Stimulated activated CD8-positive, alpha-beta memory T cell treated with anti-CD3 and anti-CD28 coated beads, Interleukin-15, amount 100 ng/mL, for 4 hours (primary cell): ENCODE data around the gene UBL4B.

Experiments
- DNase-seq, 2 donors: peaks; one replicate each; pipeline ENCODE4 v3.0.0-alpha.2; 2020; ENCODE audit warnings: low read depth in 2 of 2

Gene UBL4B

DNA sequence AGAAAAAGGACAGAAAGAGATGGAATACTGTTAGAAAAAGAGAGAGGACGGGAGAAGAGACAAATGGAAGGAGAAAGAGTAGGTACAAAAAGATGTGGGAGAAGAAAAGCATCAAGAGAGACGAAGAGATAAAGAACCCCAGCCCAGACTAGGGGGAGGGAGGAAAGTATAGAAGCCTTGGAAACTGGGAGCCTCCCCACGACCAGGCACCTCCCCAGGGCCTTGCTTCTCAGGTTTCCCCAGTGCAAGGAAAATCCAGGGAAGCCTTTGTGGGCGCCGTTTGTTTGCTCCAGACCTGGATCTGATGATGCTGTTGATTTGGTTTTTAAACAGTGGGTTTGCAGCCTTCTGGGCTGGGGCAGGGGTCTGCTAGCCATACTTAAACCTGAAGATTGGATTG is 26.6 kb upstream of the UBL4B start:
- DNase-seq = no peak

DNA sequence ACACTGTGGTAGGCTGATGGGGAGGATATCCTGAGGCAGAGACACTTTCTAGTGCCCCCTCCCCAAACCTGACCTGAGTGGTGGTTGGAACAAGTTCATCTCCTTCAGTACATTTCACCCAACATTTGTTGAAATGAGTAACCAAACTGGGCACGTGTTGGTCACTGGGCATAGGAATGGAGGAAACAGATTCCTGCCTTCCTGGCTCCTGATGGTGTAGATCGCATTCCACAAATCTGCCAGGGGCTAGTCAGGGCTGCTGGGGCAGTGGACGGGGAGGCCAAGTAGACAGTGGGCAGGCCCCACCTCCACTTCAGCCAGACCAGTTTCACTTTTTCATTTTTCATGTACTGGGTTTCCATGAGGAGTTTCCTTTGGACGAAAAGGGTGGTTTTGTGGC is 25.3 kb upstream of the UBL4B start:
- no peak for DNase-seq

DNA sequence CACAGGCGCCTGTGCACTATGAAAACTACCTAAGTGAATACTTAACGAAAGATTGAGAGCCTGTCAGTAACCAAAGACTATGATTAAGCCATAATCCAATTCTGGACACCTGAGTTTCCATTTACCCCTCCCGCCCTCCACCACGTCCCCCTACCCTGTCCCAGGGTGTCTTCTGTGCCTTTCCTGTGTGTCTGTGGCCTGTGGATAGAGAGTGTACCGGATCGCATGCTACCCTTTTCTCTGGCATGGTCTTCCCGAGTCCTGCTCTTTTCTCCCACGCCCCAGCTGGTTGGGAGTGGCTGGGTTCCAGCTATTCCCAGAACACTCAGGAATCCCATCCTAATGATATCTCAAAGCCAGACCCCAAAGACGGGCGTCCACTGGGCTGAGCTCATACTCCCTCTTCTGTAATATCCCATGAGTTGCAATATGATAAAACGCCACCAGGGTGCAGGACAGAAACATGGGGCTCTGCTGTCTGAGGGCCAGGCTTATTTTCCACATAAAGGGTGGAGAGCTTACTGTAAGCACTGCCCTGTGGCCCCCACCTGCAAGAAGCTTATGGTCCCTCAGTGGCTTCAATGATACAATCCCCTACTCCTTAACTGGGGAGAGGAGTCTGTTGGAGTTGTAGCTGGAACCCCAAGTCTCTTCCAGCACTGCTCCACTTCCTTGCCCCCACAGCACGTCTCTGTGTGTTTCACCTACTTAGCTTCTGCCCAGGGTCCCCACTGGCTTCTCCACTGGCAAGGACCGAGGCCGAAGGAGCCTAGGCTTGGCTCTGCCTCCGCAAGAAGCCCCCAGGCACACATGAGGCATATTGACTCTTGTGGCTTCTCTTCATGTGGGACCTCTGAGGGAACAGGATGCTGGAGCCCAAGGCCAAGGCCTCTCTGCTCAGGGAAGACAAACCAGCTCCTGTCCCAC is 24.2 kb upstream of the UBL4B start:
- DNase-seq = peak in 1 of 2 donors; percentile 14

DNA sequence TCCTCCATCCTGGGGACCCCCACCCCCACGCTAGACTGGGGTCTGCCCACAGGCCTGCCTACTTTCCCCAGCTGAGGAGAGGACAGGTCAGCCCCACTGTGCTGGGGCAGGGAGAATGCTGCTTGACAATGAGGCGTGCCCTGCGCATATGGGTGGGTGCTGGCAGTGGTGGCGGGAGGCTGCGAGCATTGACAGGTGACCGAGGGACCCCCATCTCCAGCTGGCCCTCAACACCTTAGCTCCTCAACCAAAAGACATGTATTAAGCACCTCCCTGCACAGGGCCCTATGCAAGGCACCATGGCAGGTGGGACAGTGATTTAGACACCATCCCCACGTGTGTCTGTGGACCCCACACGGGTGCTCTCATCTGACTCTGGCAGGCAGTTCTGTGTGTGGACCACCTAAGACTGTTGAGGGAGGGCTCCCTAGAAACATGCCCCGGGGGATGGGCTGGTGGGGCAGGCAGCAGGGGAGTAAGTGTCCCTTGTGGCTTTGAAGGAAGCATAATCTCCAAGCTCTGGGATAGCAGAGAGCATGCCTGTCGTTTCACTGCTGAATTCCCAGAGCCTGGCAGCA is 23.4 kb upstream of the UBL4B start:
- DNase-seq = no peak

DNA sequence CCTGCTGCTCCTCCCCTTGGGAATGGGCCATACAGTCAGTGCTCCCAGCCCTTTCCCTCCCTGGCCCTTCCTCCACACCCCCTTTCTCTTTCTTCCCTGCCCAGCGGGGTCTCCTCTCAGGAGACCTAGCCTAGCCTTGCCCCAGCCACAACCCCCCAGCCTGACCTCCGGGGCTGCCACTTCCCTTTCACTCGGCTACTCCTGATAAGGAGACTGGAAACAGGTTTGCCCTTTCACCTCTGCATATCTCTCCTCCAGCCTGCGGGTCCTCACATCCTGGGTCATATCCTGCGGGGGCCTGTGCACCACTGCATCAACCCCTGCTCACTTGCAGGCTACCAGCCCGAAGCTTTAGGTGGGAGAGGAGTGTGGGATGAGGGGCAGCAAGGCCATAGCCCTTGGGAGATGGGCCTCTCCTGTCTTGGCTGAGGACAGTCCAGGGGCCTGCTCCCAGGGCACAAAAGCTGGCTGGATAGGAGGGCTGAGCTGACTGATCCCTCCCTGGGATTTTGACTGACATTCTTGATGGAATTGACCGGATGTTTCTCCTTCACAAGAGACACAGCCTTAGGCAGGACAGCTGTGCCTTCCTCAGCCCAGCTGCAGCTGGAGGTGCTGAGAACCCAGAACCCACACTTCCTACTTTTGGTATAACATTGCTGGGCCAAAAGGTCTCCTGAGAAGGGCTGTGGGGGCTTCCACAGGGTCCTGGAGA is 22.5 kb upstream of the UBL4B start:
- no peak for DNase-seq

DNA sequence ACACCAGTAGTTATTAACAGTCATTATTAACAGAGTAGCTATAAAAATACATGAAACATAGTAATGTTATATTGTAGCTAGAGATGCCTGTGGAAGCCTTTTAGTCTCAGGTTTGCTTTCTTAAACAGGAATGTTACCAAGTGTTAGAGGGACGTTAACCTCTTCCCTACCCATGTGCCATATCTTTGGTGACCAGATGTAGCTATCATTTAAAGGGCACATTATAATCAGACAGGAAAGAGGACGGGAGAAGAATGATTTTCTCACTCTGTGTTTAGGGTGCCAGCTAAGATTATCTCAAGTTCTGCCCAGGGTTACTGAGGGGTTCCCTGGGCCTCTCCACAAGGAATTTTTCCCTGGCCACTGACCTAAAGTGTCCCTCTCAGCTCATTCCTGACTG is 20.9 kb upstream of the UBL4B start:
- no peak for DNase-seq

DNA sequence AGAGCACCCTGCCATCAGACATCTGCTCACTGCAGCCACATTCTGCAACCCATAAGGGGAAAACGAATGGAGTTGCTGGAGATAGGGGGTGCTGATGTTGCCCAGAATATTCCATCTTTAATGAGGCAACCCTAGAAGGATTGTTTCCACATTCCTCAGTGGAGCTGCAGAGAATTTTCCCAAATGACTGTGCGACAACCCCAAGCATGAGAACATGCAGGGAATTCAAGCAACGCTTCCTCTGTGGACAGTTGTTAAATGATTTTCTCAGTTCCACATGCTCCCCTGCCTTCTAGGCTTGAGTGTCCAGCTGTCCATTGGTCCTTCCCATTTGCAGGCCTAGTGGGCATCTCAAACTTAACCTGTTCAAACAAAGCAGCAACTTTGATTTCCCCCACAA is 20.5 kb upstream of the UBL4B start:
- no peak for DNase-seq

DNA sequence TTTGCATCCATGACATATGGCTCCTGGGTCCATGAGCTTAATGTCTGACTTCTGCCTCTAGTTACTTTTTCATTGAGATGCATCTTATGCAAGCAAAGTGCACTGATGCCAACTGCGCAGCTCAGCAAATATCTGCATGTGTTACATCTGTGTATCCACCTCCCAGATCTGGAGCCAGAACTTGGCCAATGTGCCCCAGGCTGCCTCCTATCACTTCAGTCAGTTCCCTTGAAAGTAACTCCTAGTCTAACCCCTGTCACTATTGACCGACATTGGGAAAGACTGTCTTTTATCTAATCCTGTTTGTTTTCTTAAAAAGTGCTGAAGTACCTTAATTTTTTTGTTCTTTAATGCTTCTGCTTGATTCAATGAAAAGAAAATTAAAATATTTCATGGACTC is 19.3 kb upstream of the UBL4B start:
- no peak for DNase-seq

DNA sequence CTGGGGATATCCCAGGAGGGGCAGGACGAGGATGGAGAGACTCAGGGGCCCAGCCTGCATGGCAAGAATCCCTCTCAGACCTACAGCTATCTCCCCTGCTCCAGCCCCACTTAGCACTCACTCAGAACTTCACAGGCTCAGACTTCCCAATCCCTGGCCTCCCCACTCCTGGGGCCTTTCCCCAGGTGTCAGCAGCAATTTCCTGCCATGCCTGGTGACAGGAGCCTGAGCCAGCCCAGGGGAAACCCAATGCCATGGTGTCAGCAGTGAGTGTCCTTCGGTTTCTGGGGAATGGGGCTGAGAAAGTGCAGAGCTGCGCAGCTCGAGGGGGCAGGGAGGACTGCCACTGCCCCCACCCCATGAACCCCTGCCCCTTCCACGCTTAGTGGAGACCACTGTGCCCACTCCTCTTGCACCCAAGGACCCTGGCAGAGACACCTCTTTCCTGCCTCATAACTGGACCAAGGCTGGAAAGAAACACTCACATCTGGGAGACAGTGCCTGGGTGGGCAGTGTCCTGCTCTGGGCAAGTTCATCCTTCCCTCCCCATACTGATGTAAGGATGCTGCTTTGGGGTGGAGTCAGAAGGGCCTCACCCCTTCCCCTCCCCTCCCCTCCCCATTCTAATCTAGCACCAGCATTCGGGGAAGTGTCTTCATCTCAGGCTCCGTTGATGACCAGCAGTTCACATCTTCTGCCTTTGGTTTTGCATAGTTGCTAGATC is 17.1 kb upstream of the UBL4B start:
- DNase-seq = no peak

DNA sequence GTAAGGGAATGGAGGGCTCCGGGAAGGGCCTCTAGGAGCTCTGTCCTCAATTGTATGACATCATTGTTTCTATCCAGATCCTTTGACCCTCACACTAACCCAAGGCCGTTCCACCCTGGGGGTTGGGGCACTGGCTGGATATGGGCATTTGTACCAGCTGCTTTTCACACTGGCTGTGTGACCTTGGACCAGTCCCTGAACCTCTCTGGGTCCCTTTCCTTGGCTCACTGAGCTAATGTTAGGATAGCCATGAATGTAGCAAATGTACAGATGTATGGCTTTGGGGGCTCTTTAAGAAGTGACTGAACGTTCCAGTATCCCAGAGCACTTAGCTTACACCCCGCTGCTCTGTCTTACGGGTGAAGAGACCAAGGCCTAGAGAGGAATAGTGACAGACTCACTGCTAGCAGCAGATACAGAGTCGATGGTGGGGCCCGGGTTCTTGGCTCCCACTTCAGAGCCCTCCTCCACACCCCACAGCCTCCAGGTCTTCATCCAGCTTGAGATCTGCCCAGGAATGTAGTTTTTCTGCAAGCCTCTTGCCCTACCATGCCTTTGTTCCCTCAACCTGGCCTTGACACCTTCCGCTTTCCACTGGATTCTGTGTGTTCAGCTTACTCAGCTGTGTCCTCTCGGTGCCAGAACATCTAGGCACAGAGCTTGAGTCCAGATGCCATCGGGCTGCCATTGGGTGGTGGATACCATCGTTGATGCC is 14.6 kb upstream of the UBL4B start:
- DNase-seq = no peak

DNA sequence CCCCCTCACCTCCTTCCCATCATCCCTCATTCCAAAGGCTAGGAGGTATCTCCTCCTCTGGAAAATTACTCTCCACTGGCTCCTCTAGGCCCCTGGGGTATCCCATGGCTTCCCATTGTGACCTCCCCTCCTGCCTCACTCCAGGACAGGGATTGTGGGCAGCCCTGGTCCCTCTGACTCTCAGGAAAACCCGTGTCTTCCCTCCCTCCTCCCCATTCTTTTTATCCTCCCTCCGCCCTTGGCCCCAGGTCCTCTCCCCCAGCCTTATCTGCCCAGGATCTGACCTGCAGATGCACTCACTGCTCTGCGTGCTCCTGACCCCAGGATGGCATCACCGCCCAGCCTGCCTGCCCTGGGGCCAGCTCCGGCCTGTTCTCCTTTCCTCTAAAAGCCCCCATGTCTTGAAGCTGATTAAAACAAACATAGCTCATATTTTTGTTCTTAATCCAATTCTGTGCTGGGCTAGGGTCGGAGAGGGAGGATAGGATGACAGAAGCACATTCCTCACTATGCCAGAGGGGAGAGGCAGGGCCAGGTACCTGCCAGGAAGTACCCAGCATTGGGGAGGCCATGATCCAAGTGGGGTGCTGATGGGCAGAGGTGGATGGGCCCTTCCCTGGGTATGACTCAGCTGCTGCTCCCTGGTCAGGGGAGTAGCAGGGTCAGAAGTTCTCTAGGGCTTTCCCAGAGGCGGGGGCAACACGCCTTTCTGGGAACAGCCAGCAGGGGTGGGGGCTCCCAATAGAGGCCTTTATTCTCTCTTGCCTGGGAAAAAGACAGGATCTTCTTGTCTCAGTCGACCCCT is 13.8 kb upstream of the UBL4B start:
- no peak for DNase-seq

DNA sequence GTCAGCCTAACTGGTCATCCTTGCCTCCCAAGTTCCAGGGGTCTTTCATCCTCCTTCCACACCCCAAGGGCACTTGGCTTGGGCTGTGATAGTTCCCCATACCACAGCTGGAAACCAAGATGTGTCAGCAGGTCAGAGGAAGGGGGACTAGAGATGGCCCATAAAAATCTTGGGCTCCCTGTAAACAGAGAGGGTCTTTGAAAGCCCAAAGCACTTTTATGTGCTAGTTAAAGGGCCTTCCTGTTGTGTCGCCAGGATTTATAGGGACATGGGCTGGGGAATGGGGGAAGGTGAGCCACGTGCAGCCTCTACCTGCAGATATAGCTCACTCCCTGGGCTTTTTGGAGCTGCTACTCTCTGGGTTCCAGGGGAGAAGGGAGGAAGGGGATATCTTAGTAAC is 11.9 kb upstream of the UBL4B start:
- no peak for DNase-seq

DNA sequence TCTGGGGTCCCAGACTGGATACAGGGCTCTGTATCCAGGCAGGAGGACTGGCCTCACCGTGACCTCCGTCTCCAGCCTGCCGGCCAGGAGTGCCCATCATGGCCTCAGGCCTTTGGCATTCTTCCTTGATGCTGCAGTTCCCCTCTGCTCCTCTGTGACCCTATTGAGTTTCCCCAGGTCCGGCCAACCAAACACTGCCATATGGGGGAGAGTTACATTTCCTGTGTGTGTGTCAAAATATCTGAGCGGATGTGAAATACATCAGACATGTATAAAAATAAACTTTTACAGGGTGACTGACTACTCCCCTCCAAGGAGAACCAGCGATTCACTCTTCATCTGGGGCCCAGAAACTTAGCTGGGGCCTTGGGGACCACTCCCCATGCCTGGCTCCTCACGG is 10.2 kb upstream of the UBL4B start:
- no peak for DNase-seq

DNA sequence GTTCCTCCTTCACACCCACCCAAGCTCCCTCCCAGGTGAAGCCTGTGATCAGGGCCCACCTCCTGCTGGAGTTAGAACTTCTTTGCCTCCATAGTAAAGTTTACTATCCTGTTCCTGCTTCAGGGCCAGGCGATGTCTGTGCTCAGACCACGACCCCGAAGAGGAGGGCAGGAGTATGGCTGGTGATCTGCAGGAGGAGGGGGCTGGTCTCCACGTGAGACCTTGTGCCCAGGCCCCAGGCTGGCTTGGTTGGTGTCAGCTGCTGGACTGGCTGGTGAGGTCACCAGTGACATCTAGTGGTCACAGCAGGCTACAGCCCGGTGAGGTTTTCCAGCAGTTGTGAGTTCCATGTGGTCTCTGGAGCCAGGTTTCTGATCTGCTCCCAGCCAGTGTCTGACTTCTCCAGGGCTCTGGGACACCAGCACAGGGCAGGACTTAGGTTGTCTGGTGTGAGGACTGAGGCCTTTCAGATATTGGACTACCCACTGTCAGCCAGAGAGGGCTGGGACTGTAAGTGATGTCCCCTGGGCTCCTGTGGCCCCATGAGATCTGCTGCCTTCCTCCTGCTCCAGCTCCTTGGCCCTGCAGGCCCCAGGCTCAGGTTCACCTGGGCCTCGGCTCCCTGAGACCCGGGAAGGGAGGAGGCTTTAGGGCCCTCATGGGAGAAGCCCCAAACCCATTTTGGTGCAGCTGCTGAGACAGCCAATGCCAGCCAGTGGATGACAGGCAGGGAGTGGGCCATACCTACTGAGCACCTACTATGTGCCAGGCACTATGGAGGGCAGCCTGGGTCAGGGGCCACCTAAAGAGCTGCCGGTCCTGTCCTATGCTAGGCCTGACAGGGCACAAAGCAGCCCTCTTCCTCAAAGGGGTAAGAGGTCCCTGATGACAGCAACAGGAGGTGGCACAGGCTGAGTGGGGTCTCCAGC is 6.0 kb upstream of the UBL4B start:
- DNase-seq = peak in 1 of 2 donors; percentile 5

DNA sequence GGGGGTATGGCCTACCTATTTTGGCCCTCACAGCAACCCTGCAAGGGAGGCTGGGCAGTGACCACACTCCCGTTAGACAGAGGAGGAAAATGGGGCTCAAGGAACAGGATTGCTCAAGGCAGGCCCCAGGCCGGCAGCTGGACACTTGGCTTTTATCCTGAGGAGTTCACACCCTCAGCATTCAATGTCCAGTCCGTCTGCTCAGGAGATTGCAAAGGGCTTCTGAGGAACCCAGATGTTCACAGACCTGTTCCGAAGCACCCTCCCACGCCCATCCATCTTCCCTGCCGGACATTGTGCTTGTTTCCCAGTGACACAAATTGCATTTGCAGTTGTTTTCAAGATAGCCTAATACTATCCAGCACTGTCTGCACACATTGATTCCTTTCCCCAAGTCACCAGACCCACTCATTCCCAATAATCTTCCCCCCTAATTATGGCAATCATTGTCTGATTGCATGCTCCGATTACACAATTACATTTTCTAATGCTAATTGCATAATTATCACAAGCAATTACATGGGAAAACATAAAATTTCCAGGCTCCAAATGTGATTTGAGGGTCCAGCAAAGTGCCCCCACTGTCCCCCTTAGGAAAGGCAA is 4.3 kb upstream of the UBL4B start:
- no peak for DNase-seq

DNA sequence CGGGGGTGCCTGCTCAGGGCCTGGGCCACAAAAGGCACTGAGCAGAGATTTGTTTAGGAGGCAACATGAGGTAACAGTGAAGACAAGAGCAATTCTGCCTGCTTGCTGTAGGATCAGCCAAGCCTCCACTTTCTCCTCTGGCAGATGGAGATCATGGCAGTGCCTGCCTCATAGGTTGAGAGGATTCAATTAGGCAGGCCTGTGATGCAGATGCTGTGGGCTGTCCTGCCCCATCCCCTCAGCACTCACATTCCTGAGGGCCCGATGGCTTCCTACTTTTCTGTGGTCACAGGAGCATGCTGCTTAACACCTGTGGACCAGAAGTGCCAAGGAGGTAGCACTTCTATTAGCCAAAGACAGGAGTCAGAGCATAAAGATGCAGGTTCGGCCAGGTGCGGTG is 1.2 kb upstream of the UBL4B start:
- no peak for DNase-seq

DNA sequence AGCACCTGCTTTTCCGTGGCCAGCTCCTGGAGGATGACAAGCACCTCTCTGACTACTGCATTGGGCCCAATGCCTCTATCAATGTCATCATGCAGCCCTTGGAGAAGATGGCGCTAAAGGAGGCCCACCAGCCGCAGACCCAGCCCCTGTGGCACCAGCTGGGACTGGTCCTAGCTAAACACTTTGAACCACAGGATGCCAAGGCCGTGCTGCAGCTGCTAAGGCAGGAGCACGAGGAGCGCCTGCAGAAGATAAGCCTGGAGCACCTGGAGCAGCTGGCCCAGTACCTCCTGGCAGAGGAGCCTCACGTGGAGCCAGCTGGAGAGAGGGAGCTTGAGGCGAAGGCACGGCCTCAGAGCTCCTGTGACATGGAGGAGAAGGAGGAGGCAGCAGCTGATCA is 413 bp downstream of the UBL4B start:
- DNase-seq = no peak

DNA sequence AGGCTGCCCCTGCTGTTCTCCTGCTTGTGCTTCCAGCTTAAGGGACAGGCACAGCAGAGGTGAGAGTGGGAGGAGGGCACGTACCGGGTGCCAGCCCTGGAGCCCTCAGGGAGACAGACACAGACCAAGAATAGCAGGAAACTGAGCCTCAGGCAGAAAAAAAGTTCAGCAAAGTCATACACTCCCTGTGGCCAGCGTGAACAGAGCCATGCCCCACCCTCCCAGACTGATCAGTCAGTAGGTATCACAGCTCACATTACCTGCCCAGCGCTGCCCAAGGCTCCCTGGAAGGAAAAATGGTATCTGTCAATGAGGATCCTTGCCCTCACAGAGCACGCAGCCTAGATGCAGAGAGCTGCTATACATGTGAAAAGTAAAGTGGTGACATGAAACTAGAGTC is 1.3 kb downstream of the UBL4B start:
- DNase-seq = no peak

DNA sequence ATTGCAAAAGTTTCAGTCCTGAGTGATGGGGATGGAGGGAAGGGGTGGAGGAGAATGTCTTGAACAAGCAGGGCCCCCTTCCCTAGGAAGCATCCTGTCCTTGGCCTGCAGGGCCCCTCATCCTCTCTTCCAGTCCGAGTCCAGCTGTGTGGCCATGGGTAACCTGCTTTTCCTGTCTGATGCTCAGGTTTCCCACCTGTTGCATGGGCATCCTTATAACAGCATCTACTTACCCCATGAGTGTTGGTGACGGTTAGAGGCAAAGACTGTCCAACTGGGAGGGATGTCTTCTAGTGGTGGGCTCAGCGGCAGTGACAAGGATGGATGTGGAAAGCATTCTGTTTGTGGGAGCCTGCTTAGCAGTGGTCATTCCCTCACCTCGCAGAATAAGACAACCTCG is 1.9 kb downstream of the UBL4B start:
- no peak for DNase-seq
